ENCODE measurements around the gene SCAF8.

GRCh38 chr6:154824076-154824475, 90.9 kb downstream of the SCAF8 start:
- TF ChIP-seq CTCF (IDR thresholded peaks at IDR 0.05) (no peak), POLR2A (IDR thresholded peaks at IDR 0.05) (no peak), EP300 (IDR thresholded peaks at IDR 0.05) (no peak)

Data from ovary (tissue), 3 donors.